ENCODE data around the gene FAM20C. TPM values are rescaled to one million over a fixed set of nuclear protein-coding genes. Genes with fewer than 3 reads are reported as not detected.

Gene FAM20C
- total RNA-seq, 4 donors from 2014 or later: 3.8 to 28.8 (median 16.4) TPM

DNA sequence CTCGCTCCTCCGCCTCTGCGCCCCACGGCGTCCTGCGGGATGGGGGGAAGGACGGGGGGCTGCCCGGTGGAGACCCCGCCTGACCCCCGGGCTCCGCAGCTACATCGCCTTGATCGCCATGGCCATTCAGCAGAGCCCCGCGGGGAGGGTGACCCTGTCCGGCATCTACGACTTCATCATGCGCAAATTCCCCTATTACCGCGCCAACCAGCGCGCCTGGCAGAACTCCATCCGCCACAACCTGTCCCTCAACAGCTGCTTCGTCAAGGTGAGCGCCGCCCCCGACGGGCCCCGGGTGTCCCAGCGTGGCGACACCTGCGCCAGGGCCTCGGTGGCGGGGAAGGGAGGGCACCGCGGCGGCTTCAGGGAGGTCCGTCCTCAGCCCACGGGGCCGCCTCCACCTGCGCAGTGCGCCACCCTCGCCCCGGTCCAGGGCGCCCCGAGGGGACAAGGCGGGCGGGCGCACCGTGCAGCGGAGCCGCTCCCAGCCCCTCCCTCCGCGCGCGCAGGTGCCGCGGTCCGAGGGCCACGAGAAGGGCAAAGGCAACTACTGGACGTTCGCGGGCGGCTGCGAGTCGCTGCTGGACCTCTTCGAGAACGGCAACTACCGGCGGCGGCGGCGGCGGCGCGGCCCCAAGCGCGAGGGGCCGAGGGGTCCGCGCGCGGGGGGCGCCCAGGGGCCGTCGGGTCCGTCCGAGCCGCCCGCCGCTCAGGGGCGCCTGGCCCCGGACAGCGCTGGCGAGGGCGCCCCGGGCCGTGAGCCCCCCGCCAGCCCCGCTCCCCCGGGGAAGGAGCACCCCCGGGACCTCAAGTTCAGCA lies 98.4 kb downstream of the FAM20C start:
- intact Hi-C loops (cut with DNase I; ENCODE audit: low total_unique reads): no loop called here
- Histone ChIP-seq H3K9me3 (no peaks in the 10 kb centered on the region), H3K4me1 (no peaks in the 10 kb centered on the region), H3K27ac (no peak overlapping the region), H3K36me3 (no peaks in the 10 kb centered on the region), H3K4me3 (no peak overlapping the region), H3K27me3 (peaks cover 12 to 28% of the 10 kb centered on the region in 2 donors)
- no peak for TF ChIP-seq POLR2A (IDR thresholded peaks at IDR 0.05)
- TF ChIP-seq, protein P1, sequence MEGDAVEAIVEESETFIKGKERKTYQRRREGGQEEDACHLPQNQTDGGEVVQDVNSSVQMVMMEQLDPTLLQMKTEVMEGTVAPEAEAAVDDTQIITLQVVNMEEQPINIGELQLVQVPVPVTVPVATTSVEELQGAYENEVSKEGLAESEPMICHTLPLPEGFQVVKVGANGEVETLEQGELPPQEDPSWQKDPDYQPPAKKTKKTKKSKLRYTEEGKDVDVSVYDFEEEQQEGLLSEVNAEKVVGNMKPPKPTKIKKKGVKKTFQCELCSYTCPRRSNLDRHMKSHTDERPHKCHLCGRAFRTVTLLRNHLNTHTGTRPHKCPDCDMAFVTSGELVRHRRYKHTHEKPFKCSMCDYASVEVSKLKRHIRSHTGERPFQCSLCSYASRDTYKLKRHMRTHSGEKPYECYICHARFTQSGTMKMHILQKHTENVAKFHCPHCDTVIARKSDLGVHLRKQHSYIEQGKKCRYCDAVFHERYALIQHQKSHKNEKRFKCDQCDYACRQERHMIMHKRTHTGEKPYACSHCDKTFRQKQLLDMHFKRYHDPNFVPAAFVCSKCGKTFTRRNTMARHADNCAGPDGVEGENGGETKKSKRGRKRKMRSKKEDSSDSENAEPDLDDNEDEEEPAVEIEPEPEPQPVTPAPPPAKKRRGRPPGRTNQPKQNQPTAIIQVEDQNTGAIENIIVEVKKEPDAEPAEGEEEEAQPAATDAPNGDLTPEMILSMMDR (IDR thresholded peaks at IDR 0.05): no peak
- DNase-seq: no peak

DNA sequence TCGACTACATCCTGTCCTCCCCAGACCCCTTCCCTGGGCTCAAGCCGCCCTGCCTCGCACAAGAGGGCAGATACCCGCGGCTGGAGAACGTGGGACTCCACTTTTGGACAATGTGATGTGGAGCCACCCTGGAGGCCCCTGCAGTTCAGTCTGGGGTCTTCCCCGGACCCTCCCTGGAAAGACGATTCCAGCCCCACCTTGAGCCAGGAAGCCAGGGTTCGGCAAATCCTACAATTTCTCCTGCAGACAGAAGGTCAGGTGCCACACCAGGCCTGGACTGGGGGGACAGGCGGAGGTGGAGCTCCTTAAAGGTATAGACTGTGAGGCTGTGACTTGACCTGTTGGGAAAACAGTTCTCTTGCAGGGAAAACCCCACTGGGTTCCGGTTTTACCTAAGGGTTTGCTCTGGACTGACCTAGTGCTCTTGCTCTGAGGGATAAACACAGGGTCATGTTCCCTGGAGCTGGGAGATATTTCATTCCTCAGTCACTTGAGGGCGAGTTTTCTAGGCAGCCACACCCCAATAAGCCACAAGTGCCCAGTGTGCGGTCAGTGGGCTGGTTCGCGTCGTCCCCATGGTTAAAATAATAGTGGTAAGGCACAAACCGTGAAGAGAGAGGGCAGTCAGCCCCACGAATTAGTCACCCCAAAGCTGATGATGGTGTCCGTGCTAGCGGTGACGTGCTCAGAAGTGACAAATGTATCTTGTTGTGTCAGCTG lies 99.2 kb downstream of the FAM20C start:
- Histone ChIP-seq H3K27me3 (peaks cover 12 to 28% of the 10 kb centered on the region in 2 donors), H3K36me3 (no peaks in the 10 kb centered on the region), H3K4me1 (no peaks in the 10 kb centered on the region), H3K4me3 (no peak overlapping the region), H3K9me3 (no peaks in the 10 kb centered on the region), H3K27ac (no peak overlapping the region)
- TF ChIP-seq, protein P1 (IDR thresholded peaks at IDR 0.05): no peak
- TF ChIP-seq POLR2A (IDR thresholded peaks at IDR 0.05): no peak
- no peak for DNase-seq
- intact Hi-C loops (cut with DNase I; ENCODE audit: low total_unique reads): no loop called here

DNA sequence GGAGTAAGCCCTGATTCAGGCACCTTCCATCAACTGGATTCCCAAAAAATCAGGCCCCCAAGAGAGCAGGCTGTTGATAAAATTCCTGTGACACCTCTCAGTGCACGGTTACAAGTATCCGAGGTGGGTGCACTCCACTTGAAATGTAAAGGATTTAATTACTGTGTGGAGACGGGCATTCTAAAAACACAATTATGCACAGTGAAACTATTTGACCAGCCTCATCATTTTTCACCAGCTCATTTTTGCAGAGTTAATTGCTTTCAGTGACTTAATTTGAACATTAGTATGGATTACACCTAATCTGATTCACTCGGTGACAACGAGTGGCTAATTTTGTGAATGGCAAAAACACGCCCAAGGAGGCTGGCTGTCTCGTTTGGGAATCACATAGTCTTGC lies 99.9 kb downstream of the FAM20C start:
- H3K36me3 ChIP-seq: no peaks in the 10 kb centered on the region

DNA sequence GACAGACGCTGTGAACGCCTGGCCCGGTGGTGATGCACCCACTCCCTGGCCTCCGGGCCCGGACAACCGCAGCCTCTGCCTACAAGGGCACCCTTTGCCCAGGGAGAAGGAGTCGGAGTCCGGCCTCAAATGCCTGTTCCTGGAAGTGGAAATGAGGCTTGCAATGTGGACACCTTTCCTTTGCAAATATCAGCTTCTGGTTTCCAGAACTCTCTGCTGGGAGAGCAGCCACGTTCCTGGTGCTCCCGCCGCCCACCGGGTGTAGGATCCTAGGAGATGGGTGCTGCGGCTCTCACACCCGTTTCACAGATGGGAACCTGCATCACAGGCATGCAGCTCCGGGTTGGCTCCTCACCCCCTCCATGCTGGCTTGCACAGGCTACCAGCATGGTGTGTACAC lies 100.5 kb downstream of the FAM20C start:
- peaks cover 12 to 28% of the 10 kb centered on the region in 2 donors for H3K27me3 ChIP-seq
- H3K36me3 ChIP-seq: no peaks in the 10 kb centered on the region
- intact Hi-C loops (cut with DNase I; ENCODE audit: low total_unique reads): no loop called here
- no peak overlapping the region for H3K4me3 ChIP-seq
- no peak overlapping the region for H3K27ac ChIP-seq
- no peaks in the 10 kb centered on the region for H3K9me3 ChIP-seq
- no peaks in the 10 kb centered on the region for H3K4me1 ChIP-seq
- DNase-seq: no peak
- TF ChIP-seq, protein P1 (IDR thresholded peaks at IDR 0.05): no peak
- no peak for TF ChIP-seq POLR2A (IDR thresholded peaks at IDR 0.05)

More for the DNA sequence above, 99.9 kb downstream of the FAM20C start:
- Histone ChIP-seq H3K4me1 (no peaks in the 10 kb centered on the region), H3K9me3 (no peaks in the 10 kb centered on the region), H3K27ac (no peak overlapping the region), H3K27me3 (peaks cover 12 to 28% of the 10 kb centered on the region in 2 donors), H3K4me3 (no peak overlapping the region)
- intact Hi-C loops (cut with DNase I; ENCODE audit: low total_unique reads): no loop called here
- DNase-seq: no peak
- TF ChIP-seq, protein P1 (IDR thresholded peaks at IDR 0.05): no peak
- no peak for TF ChIP-seq POLR2A (IDR thresholded peaks at IDR 0.05)
